ENCODE data around the gene TM9SF1. TPM values are rescaled to one million over a fixed set of nuclear protein-coding genes. Genes with fewer than 3 reads are reported as not detected.

The TM9SF1 gene
- total and polyA plus RNA-seq, 2 of the 13 experiments (the other 11 are each of a cell fraction or from before 2014, with no cell fraction given) = 83.2 to 110 TPM

DNA sequence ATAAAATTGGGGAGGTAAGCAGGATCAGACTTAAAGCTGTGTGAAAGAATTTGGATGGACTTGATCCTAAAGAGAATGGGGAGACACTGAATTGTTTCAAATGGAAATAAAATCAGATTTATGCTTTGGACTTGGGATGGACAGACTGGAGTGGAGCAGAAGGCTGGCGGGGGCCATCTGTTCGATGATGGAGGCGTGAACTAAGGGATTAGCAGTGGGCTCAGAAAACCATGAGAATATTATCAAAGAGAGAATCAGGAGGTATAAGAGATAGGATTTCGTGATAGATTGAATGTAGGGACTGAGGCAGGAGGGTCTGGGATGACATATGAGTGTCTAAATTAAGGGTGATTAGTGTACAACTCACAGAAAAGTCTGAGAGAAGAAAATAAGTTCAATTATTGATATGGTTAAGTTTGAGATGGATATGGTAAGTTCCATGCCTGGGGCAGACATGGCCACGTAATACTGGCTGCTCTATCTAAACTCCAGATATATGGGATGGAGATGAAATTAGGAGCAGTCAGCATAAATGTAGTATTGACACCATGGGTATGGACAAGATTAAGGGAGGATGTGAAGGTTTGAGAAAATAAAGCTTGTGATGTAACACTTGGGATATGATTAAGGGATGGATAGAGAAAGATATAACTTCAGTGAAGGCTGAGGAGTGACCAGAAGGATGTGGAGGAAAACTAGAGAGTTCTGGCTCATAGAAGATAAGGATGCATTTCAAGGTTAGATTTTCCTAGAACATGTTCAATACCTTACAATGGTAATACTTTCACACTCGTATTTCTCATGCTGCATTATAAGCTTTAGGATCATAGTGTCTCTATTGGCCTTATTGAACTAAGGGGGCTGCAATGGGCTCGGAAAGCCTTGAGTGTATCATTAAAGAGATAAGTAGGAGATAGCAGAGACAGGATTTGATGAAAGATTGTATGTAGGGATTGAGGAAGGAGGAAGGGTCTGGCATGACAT lies 9.2 kb upstream of the TM9SF1 start (continued):
- TF ChIP-seq, protein P1, sequence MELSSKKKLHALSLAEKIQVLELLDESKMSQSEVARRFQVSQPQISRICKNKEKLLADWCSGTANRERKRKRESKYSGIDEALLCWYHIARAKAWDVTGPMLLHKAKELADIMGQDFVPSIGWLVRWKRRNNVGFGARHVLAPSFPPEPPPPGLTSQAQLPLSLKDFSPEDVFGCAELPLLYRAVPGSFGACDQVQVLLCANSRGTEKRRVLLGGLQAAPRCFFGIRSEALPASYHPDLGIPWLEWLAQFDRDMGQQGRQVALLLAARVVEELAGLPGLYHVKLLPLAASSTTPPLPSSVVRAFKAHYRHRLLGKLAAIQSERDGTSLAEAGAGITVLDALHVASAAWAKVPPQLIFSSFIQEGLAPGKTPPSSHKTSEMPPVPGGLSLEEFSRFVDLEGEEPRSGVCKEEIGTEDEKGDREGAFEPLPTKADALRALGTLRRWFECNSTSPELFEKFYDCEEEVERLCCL (CRISPR knock-in tag; IDR thresholded peaks at IDR 0.05; ENCODE audit: borderline replicate concordance) = 0 out of 2 replicates have a peak, but pooled peaks have one; percentile 30
- no peak for TF ChIP-seq ZNF607 (CRISPR knock-in tag; IDR thresholded peaks at IDR 0.05; ENCODE audit: borderline replicate concordance)
- TF ChIP-seq, protein P2, sequence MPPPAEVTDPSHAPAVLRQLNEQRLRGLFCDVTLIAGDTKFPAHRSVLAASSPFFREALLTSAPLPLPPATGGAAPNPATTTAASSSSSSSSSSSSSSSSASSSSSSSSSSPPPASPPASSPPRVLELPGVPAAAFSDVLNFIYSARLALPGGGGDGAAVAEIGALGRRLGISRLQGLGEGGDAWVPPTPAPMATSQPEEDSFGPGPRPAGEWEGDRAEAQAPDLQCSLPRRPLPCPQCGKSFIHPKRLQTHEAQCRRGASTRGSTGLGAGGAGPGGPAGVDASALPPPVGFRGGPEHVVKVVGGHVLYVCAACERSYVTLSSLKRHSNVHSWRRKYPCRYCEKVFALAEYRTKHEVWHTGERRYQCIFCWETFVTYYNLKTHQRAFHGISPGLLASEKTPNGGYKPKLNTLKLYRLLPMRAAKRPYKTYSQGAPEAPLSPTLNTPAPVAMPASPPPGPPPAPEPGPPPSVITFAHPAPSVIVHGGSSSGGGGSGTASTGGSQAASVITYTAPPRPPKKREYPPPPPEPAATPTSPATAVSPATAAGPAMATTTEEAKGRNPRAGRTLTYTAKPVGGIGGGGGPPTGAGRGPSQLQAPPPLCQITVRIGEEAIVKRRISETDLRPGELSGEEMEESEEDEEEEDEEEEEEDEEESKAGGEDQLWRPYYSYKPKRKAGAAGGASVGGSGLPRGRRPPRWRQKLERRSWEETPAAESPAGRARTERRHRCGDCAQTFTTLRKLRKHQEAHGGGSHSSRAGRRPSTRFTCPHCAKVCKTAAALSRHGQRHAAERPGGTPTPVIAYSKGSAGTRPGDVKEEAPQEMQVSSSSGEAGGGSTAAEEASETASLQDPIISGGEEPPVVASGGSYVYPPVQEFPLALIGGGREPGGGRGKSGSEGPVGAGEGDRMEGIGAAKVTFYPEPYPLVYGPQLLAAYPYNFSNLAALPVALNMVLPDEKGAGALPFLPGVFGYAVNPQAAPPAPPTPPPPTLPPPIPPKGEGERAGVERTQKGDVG (CRISPR knock-in tag; IDR thresholded peaks at IDR 0.05; ENCODE audit: borderline replicate concordance) = no peak
- no peak for TF ChIP-seq HNRNPL (IDR thresholded peaks at IDR 0.05; ENCODE audit: low read depth, low read length)
- TF ChIP-seq ZFP36L2 (CRISPR knock-in tag; IDR thresholded peaks at IDR 0.05) = no peak
- TF ChIP-seq SRF (IDR thresholded peaks at IDR 0.05; ENCODE audit: low read depth, low read length) = no peak
- TF ChIP-seq ZFP82 (CRISPR knock-in tag; IDR thresholded peaks at IDR 0.05; ENCODE audit: borderline replicate concordance) = no peak
- no peak for TF ChIP-seq ZNF101 (CRISPR knock-in tag; IDR thresholded peaks at IDR 0.05; ENCODE audit: borderline replicate concordance, low read depth)
- TF ChIP-seq SP4 (CRISPR knock-in tag; IDR thresholded peaks at IDR 0.05) = no peak
- TF ChIP-seq, protein P3, sequence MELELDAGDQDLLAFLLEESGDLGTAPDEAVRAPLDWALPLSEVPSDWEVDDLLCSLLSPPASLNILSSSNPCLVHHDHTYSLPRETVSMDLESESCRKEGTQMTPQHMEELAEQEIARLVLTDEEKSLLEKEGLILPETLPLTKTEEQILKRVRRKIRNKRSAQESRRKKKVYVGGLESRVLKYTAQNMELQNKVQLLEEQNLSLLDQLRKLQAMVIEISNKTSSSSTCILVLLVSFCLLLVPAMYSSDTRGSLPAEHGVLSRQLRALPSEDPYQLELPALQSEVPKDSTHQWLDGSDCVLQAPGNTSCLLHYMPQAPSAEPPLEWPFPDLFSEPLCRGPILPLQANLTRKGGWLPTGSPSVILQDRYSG (CRISPR knock-in tag; IDR thresholded peaks at IDR 0.05) = no peak
- TF ChIP-seq REPIN1 (CRISPR knock-in tag; IDR thresholded peaks at IDR 0.05; ENCODE audit: borderline replicate concordance, low read depth) = no peak
- TF ChIP-seq BCL6 (CRISPR knock-in tag; IDR thresholded peaks at IDR 0.05) = no peak
- TF ChIP-seq HNRNPLL (IDR thresholded peaks at IDR 0.05; ENCODE audit: low read depth, low read length, poor library complexity, severe bottlenecking) = no peak
- no peak for TF ChIP-seq SALL1 (CRISPR knock-in tag; IDR thresholded peaks at IDR 0.05)
- TF ChIP-seq, protein P4, sequence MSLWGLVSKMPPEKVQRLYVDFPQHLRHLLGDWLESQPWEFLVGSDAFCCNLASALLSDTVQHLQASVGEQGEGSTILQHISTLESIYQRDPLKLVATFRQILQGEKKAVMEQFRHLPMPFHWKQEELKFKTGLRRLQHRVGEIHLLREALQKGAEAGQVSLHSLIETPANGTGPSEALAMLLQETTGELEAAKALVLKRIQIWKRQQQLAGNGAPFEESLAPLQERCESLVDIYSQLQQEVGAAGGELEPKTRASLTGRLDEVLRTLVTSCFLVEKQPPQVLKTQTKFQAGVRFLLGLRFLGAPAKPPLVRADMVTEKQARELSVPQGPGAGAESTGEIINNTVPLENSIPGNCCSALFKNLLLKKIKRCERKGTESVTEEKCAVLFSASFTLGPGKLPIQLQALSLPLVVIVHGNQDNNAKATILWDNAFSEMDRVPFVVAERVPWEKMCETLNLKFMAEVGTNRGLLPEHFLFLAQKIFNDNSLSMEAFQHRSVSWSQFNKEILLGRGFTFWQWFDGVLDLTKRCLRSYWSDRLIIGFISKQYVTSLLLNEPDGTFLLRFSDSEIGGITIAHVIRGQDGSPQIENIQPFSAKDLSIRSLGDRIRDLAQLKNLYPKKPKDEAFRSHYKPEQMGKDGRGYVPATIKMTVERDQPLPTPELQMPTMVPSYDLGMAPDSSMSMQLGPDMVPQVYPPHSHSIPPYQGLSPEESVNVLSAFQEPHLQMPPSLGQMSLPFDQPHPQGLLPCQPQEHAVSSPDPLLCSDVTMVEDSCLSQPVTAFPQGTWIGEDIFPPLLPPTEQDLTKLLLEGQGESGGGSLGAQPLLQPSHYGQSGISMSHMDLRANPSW (CRISPR knock-in tag; IDR thresholded peaks at IDR 0.05; ENCODE audit: borderline replicate concordance) = no peak
- no peak for TF ChIP-seq NCOA1 (CRISPR knock-in tag; IDR thresholded peaks at IDR 0.05)
- TF ChIP-seq ZNF180 (CRISPR knock-in tag; IDR thresholded peaks at IDR 0.05; ENCODE audit: borderline replicate concordance, low read depth) = no peak
- TF ChIP-seq ZNF256 (CRISPR knock-in tag; conservative IDR thresholded peaks at IDR 0.05) = no peak
- TF ChIP-seq KLF15 (CRISPR knock-in tag; IDR thresholded peaks at IDR 0.05; ENCODE audit: borderline replicate concordance) = no peak
- no peak for TF ChIP-seq ZNF776 (CRISPR knock-in tag; IDR thresholded peaks at IDR 0.05)
- no peak for TF ChIP-seq MIER3 (CRISPR knock-in tag; IDR thresholded peaks at IDR 0.05; ENCODE audit: borderline replicate concordance)
